Psoas muscle (tissue), 8 donors: ENCODE results near the gene STYK1. TPM values are rescaled to one million over a fixed set of nuclear protein-coding genes. Genes with fewer than 3 reads are reported as not detected.

ENCODE experiments used
- ATAC-seq, 4 donors: fragments of 200-7000 bp; cut with Tn5 transposase; one replicate each; pipeline ENCODE4 v1.9.1; 2020; ENCODE audit warnings: moderate library complexity in 3 of 4, mild to moderate bottlenecking in 2 of 4
- DNase-seq, 2 donors: peaks; one replicate each; pipeline ENCODE4 v3.0.0-alpha.2; 2020
- H3K27ac ChIP-seq: fragments of 200-600 bp; one replicate; pipeline ENCODE4 v1.8.0; 2022
- H3K27me3 ChIP-seq, 3 donors: fragments of 200-600 bp in 1 of 3; one replicate each; pipeline versions ENCODE4 v1.6.1 to v1.8.0; 2013 to 2022; ENCODE audit warnings: low read length in 2 of 3, mild to moderate bottlenecking in 2 of 3, moderate library complexity in 1 of 3; ENCODE audit not compliant: insufficient read depth in 3 of 3
- H3K36me3 ChIP-seq, 2 donors: fragments of 200-600 bp in 1 of 2; one replicate each; pipeline versions ENCODE4 v1.6.1 to v1.8.0; 2013 to 2022; ENCODE audit warnings: low read depth in 1 of 2, mild to moderate bottlenecking in 1 of 2, moderate library complexity in 1 of 2; ENCODE audit not compliant: insufficient read depth in 1 of 2
- H3K4me1 ChIP-seq: fragments of 200-600 bp; one replicate; pipeline ENCODE4 v1.8.0; 2022
- H3K4me3 ChIP-seq: fragments of 200-600 bp; one replicate; pipeline ENCODE4 v1.8.0; 2022; ENCODE audit warnings: mild to moderate bottlenecking
- H3K9me3 ChIP-seq: fragments of 200-600 bp; one replicate; pipeline ENCODE4 v1.8.0; 2022
- WGBS, 3 donors: extraction: QIAGEN DNeasy Blood & Tissue Kit; methylation state at CpG; one replicate each; pipeline versions ENCODE4 v1.1.6 to v1.1.7; 2013; 5-methylcytosine and 5-hydroxymethylcytosine counted together
- intact Hi-C, 2 donors: fragments of 100-400 bp; cut with DNase I; formaldehyde crosslinking; loops; one replicate each; pipeline versions ENCODE4 v1.11.0 to v1.14.2; 2022
- polyA plus RNA-seq, 3 donors: library from polyadenylated mRNA; stranded (reverse); fragments of 200-250 nt; gene quantifications; one replicate each; pipeline ENCODE4 v1.2.3, GENCODE V29; 2013
- total RNA-seq, 4 donors: library from RNA; stranded (reverse); fragmentation: NEBNext Ultra II Directional in 2 of 4; extraction: Animal tissue kit (Norgen Biotek cat#: 25700) in 2 of 4; gene quantifications; one replicate each; pipeline versions ENCODE4 v1.2.1 to v1.2.4, GENCODE V29; 2021 to 2023
- TF ChIP-seq, protein P1 (sequence below): fragments of 200-600 bp; IDR thresholded peaks from one replicate; pipeline ENCODE4 v1.8.0; 2022; ENCODE audit warnings: antibody characterized with exemption
- donor health status: healthy with polysubstance abuse.
- donor health status: DM: no; HTN: no; CAD: no; lungs with moderate emphysema.
- donor health status: Bipolar disorder and iron deficiency.
- donor health status: healthy.
- donor health status: DM: yes; HTN: yes; CAD: no.
- donor health status: DM: no; HTN: no; CAD: no.
- donor health status: DM: no; HTN: no; CAD: no.
- donor health status: DM: yes; HTN: yes; CAD: no.

STYK1 gene
- total and polyA plus RNA-seq, 7 donors: 0.03 to 0.29 (median 0.09) TPM; not detected in 2

- ATAC-seq (peak; percentile 74 to 85 (median 80)), DNase-seq (no peak)
- peak overlapping the region; percentile 94 for H3K4me3 ChIP-seq
- H3K4me1 ChIP-seq: peaks cover 96% of the 10 kb centered on the region
- H3K9me3 ChIP-seq: no peaks in the 10 kb centered on the region
- intact Hi-C loops: no loop called here
- TF ChIP-seq, protein P1, sequence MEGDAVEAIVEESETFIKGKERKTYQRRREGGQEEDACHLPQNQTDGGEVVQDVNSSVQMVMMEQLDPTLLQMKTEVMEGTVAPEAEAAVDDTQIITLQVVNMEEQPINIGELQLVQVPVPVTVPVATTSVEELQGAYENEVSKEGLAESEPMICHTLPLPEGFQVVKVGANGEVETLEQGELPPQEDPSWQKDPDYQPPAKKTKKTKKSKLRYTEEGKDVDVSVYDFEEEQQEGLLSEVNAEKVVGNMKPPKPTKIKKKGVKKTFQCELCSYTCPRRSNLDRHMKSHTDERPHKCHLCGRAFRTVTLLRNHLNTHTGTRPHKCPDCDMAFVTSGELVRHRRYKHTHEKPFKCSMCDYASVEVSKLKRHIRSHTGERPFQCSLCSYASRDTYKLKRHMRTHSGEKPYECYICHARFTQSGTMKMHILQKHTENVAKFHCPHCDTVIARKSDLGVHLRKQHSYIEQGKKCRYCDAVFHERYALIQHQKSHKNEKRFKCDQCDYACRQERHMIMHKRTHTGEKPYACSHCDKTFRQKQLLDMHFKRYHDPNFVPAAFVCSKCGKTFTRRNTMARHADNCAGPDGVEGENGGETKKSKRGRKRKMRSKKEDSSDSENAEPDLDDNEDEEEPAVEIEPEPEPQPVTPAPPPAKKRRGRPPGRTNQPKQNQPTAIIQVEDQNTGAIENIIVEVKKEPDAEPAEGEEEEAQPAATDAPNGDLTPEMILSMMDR: no peak
- H3K27ac ChIP-seq: peak overlapping the region; percentile 98
- 23 to 42% (median 25%) methylated on average over 4 of the region's 4 CpGs for WGBS, 3 donors
- H3K27me3 ChIP-seq: no peaks in the 10 kb centered on the region
- peaks cover 15 to 100% of the 10 kb centered on the region in 2 donors for H3K36me3 ChIP-seq
These were observed 35.0 kb upstream of the STYK1 start for GRCh38 chr12:10708862-10709261.

DNA sequence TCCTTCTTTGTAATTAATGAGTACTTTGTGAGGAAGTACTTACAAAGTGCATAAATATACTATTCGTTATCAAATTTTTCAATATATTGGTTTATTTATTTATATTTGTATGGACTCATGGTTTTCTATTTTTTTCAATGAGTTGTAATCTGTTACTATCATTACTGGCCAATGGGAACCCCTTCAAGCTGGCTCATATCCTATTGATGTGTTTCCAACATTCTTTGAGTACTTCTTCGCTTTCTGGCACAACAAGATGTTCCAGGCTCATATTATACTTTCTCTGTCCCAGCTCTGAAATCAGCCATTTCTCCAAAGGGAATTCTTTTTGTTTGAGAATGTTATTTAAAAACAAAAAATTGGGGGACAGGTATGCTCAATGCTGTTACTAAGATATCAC lies 31.8 kb upstream of the STYK1 start:
- peak; percentile 13 to 70 (median 50) for ATAC-seq
- intact Hi-C loops: no loop called here
- no peak for DNase-seq
- H3K4me3 ChIP-seq: peak overlapping the region; percentile 47
- TF ChIP-seq, protein P1: no peak
- 5 to 33% (median 9%) methylated on average over 2 of the region's 2 CpGs for WGBS, 3 donors
- H3K4me1 ChIP-seq: peaks cover 73% of the 10 kb centered on the region
- peaks cover 21 to 100% of the 10 kb centered on the region in 2 donors for H3K36me3 ChIP-seq
- H3K27me3 ChIP-seq: no peaks in the 10 kb centered on the region
- H3K9me3 ChIP-seq: no peaks in the 10 kb centered on the region
- peak overlapping the region; percentile 98 for H3K27ac ChIP-seq

GRCh38 chr12:10701843-10702242 lies 28.0 kb upstream of the STYK1 start:
- Histone ChIP-seq H3K4me3 (no peak overlapping the region), H3K27ac (peak overlapping the region; percentile 98), H3K27me3 (no peaks in the 10 kb centered on the region), H3K4me1 (peaks cover 38% of the 10 kb centered on the region), H3K9me3 (no peaks in the 10 kb centered on the region), H3K36me3 (peaks cover 16 to 100% of the 10 kb centered on the region in 2 donors)
- TF ChIP-seq, protein P1: no peak
- WGBS, 3 donors: 91 to 94% (median 92%) methylated on average over 14 of the region's 14 CpGs
- ATAC-seq (no peak), DNase-seq (no peak)
- intact Hi-C loops: no loop called here

GRCh38 chr12:10701131-10701681 lies 27.4 kb upstream of the STYK1 start:
- H3K36me3 ChIP-seq: peaks cover 16 to 99% of the 10 kb centered on the region in 2 donors
- H3K9me3 ChIP-seq: no peaks in the 10 kb centered on the region
- TF ChIP-seq, protein P1: no peak
- no peaks in the 10 kb centered on the region for H3K27me3 ChIP-seq
- peaks cover 31% of the 10 kb centered on the region for H3K4me1 ChIP-seq
- H3K4me3 ChIP-seq: no peak overlapping the region
- DNase-seq: no peak
- ATAC-seq: no peak
- 63 to 75% (median 75%) methylated on average over 3 of the region's 3 CpGs for WGBS, 3 donors
- H3K27ac ChIP-seq: peak overlapping the region; percentile 98
- intact Hi-C loops: no loop called here

GRCh38 chr12:10700581-10700980 lies 26.7 kb upstream of the STYK1 start:
- H3K4me1 ChIP-seq: peaks cover 25% of the 10 kb centered on the region
- WGBS, 3 donors: 85 to 93% (median 92%) methylated on average over 3 of the region's 3 CpGs

More at GRCh38 chr12:10700581-10700980, 26.7 kb upstream of the STYK1 start:
- ATAC-seq: no peak
- Histone ChIP-seq H3K9me3 (no peaks in the 10 kb centered on the region), H3K4me3 (no peak overlapping the region), H3K36me3 (peaks cover 16 to 92% of the 10 kb centered on the region in 2 donors), H3K27ac (peak overlapping the region; percentile 98), H3K27me3 (no peaks in the 10 kb centered on the region)
- no peak for DNase-seq
- intact Hi-C loops: no loop called here
- TF ChIP-seq, protein P1: no peak
